Bronchial epithelial cell (primary cell): ENCODE results near the gene CRYGA. TPM values are rescaled to one million over a fixed set of nuclear protein-coding genes. Genes with fewer than 3 reads are reported as not detected.

Source experiments
- DNase-seq: peaks from one replicate; pipeline ENCODE4 v3.0.0-alpha.2; 2010; ENCODE audit warnings: low read depth
- FAIRE-seq: peaks from 2 replicates; lab custom pipeline; 2011; peaks lifted over from hg19 to GRCh38; lab: Jason Lieb, UNC
- H3K27me3 ChIP-seq: 2 replicates; pipeline ENCODE4 v1.5.1; 2011; ENCODE audit warnings: low read length; ENCODE audit not compliant: control insufficient read depth, insufficient read depth
- H3K36me3 ChIP-seq: 2 replicates; pipeline ENCODE4 v1.5.1; 2011; ENCODE audit warnings: low read length; ENCODE audit not compliant: control insufficient read depth, insufficient read depth
- H3K4me3 ChIP-seq: 2 replicates; pipeline ENCODE4 v1.5.1; 2011; ENCODE audit warnings: mild to moderate bottlenecking, low read depth, low read length, control low read depth
- CTCF ChIP-seq: IDR thresholded peaks from 2 replicates; pipeline ENCODE4 v1.5.1; 2011; ENCODE audit warnings: mild to moderate bottlenecking, moderate library complexity, low read length, control low read depth, inconsistent platforms; ENCODE audit not compliant: insufficient read depth, severe bottlenecking
- total RNA-seq: library from RNA; depleted of rRNA; stranded (reverse); fragments of >200 nt; gene quantifications from 2 replicates; pipeline ENCODE4 v1.2.1, GENCODE V29; 2014

The CRYGA gene
- total RNA-seq, 1 donor from 2014 or later: not detected

GRCh38 chr2:208195531-208195930 is 32.1 kb upstream of the CRYGA start:
- Histone ChIP-seq H3K4me3 (no peak overlapping the region), H3K36me3 (no peaks in the 10 kb centered on the region), H3K27me3 (no peaks in the 10 kb centered on the region)
- FAIRE-seq (no peak), DNase-seq (no peak)
- no peak for TF ChIP-seq CTCF

GRCh38 chr2:208192611-208193236 is 29.3 kb upstream of the CRYGA start:
- FAIRE-seq (no peak), DNase-seq (peak; percentile 41)
- no peaks in the 10 kb centered on the region for H3K36me3 ChIP-seq
- H3K27me3 ChIP-seq: no peaks in the 10 kb centered on the region
- no peak overlapping the region for H3K4me3 ChIP-seq
- TF ChIP-seq CTCF: no peak

DNA sequence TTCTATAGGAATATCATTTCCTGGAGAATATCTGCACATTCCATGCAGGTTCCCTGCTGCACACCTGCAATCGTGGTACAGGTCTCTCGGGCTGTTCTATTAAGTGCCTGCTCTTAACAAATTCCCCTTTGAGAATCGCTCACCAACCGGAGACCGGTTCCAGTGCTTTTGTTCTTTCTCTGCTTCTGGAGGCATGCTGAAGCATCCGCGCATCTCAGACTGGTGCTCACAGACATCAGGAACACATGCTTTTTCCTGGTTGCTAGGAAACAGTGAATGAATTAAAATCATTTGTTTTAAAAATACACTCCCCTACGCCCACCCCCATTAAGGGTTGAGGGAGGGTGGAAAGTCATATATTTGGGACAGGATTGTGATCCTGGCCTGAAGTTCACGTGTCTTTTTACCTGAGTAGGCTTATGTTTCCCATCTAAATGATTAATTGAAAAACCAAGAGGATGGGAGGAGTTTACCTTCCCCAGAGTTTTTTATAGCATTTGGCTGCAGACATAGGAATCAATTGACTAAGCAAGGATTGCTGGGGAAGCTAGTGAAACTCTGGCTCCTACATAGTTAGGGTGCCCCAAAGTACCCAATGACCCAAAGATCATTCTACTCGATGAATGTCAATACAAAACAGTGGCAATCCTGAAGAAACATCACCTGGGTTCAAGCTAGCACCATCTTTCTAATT is 26.6 kb upstream of the CRYGA start, which contains the start of gene C2orf80:
C2orf80 (minus strand) TSS at position 221 of the 694 bp plus-strand sequence. CDS start 3,044 bp downstream, outside the sequence.
- TF ChIP-seq CTCF: no peak
- Histone ChIP-seq H3K27me3 (no peaks in the 10 kb centered on the region), H3K36me3 (no peaks in the 10 kb centered on the region), H3K4me3 (no peak within 1 kb of the TSS)
- DNase-seq (no peak), FAIRE-seq (no peak)

DNA sequence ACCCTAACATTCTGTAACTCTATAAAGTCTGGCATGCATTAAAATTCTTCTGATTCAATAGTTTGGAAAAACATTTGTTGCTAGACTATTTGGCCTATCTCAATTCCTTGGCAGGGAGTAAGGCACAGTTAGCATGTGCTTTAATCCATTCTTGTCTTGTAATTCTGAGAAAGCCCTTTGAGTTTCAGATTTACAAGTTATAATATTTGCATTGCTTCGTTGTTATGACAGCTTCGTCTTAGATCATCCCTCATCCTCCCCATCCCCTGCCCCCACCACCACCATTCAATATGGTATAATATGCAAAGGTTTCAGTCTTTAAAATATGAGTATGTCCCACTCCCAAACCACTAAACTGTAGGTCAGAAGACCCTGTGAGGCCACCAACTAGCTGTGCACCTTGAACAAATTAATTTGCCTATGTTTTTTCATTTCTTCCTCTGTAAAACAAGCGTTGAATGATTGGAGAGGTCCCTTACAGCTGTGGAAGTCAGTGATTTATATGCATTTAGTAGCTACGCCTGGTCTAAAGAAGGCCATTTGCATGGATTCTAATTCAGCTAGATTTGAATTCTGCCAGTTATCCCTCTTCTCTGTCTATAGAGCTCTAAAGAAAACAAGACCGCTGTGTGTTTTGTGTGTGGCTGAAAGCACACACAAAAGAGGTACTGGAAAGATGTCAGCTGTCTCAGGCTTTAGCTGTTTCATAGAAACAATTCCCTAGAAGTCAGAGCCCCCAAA is 25.9 kb upstream of the CRYGA start:
- FAIRE-seq: no peak
- no peak overlapping the region for H3K4me3 ChIP-seq
- no peak for DNase-seq
- no peaks in the 10 kb centered on the region for H3K27me3 ChIP-seq
- TF ChIP-seq CTCF: no peak
- no peaks in the 10 kb centered on the region for H3K36me3 ChIP-seq

DNA sequence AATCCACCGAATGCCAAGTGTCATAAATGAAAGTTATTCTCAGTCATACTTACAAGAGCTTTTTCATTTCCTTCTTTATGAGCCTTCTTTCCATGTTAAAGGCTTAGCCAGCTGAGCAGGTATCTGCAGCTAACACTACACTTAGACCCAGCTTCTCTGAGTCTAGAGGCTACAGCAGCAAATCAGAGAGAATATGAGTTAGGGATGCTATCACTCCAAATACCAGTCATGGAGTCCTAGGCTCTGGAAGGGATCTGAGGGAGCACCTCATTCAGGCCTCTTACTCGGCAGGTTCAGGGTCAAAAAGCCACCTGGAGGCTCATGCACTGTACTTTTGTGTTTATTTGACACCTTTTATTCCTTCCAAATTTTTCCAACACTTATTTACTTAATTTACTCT is 23.5 kb upstream of the CRYGA start:
- FAIRE-seq (no peak), DNase-seq (no peak)
- no peak for TF ChIP-seq CTCF
- Histone ChIP-seq H3K27me3 (no peaks in the 10 kb centered on the region), H3K36me3 (no peaks in the 10 kb centered on the region), H3K4me3 (no peak overlapping the region)
